HG03135 (cell line): ENCODE data around the gene CFAP69.
"Not testable (repeated sequence)": the region's sequence is repeated elsewhere in the genome, so short reads cannot be mapped to it uniquely, and the experiment has no call there.

Experiments
- ATAC-seq: cut with Tn5 transposase; IDR thresholded peaks from one replicate; pipeline ENCODE4 v1.9.1; 2021; ENCODE audit warnings: mild to moderate bottlenecking, moderate library complexity; ENCODE audit not compliant: unreplicated experiment

The CFAP69 gene

DNA sequence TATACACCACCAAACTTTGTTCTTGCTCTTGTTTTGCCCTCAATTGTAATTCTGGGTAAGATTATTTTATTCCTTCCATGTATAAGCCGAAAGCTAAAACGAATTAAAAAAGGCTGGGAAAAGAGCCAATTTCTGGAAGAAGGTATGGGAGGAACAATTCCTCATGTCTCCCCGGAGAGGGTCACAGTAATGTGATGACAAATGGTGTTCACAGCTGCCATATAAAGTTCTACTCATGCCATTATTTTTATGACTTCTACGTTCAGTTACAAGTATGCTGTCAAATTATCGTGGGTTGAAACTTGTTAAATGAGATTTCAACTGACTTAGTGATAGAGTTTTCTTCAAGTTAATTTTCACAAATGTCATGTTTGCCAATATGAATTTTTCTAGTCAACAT, 12.5 kb upstream of the CFAP69 start:
- ATAC-seq: no peak

DNA sequence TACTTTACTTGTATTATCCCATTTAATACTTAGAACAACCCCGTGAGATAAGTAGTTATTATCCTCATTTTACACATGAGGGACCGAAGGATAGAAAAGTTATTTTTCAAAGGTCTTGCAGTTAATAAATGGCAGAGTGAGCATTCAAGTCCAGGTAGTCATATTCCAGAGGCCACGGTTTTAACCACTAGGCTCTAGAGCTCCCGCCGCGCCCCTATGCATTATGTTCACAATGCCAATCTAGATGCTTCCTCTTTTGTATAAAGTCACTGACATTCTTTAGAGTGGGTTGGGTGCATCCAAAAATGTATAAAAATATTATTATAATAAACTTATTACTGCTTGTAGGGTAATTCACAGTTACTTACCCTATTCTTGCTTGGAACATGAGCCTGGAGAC, 11.4 kb upstream of the CFAP69 start:
- no peak for ATAC-seq

DNA sequence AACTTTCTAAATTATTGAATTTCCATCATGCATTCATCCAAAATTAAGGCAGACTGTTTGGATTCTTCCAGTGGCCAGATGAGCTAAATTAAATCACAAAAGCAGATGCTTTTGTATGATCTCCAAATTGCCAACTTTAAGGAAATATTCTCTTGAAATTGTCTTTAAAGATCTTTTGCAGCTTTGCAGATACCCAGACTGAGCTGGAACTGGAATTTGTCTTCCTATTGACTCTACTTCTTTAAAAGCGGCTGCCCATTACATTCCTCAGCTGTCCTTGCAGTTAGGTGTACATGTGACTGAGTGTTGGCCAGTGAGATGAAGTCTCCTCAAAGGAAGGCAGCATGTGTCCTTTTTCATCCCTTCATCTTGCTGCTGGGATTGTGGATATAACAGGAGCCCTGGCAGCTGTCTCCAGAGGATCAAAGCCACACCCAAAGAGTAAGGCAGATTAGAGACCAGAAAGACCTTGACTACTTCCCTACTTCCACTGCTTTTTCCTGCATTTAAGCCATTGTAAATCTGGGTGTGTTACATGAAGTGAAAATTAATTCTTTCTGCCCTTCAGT, 8.2 kb upstream of the CFAP69 start:
- no peak for ATAC-seq

DNA sequence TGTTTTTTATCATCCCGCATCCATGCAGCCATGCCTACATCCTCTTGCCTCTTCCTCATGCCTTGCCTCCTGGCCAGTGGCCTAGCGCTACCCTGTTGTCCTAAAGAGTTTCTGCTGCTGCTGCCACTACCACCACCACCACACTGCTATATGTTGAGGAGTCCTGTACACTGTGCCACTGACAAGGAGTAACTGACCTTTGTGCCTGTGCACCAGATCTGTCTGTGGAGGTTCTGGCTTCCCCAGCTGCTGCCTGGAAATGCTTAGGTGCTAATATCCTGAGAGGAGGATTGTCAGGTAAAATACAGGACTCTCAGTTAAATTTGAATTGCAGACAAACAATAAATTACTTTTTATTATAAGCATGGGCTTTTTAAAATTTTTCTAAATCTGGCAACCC, 7.0 kb upstream of the CFAP69 start:
- no peak for ATAC-seq

DNA sequence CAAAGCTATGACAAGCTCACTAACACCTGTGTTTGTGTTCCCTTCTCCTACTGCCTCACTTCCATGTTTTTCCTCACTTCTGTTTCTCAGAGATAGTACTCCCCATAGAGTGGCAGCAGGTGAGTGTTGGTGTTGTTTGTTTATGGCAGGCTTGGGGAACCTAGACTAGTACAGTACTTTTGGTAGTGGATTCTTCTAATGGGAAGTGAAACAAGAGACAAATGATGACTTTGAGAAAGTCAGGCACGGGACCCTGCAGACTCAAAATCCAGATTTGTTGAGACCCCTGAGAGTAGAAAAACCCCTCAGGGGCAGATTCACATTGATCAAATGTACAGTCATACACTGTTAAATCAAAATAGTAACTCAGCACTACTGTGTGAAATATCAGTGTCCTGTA, 6.4 kb upstream of the CFAP69 start:
- ATAC-seq: no peak

DNA sequence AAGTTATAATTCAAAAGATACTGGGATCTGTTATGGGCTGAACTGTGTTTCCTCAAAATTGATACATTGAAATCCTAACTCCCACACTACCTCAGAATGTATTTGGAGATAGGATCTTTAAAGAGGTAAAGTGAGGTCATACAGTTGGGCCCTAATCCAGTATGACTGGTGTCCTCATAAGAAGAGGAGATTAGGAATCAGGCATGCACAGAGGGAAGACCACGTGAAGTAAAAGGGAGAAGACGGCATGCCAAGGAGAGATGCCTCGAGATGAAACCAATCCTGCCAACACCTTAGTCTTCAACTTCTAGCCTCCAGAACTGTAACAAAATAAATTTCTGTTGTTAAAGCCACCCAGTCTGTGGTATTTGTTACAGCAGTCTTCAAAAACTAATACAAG, 5.9 kb upstream of the CFAP69 start:
- no peak for ATAC-seq

DNA sequence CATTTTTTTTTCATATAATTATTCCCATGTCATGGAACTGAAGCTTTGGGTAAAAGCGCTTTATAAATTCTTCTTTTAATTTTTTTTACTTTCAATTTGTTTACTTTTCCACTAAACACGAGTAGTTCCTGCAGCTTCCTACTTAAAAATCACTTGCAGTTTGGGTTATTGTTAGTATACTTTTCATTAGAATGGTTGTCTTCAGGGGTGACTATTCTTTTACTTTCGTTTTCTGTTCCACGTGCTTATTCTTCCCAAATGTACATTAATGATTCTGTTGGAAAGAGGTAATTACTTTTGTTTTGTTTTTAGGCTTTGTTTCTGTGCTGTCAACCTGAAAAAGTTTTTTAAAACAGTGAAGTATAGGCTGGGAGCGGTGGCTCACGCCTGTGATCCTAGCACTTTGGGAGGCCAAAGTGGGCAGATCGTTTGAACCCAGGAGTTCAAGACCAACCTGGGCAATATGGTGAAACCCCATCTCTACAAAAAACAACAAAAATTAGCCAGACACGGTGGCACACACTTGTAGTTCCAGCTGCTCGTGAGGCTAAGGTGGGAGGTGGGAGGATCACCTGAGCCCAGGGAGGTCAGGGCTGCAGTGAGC, 5.2 kb upstream of the CFAP69 start:
- ATAC-seq: no peak

DNA sequence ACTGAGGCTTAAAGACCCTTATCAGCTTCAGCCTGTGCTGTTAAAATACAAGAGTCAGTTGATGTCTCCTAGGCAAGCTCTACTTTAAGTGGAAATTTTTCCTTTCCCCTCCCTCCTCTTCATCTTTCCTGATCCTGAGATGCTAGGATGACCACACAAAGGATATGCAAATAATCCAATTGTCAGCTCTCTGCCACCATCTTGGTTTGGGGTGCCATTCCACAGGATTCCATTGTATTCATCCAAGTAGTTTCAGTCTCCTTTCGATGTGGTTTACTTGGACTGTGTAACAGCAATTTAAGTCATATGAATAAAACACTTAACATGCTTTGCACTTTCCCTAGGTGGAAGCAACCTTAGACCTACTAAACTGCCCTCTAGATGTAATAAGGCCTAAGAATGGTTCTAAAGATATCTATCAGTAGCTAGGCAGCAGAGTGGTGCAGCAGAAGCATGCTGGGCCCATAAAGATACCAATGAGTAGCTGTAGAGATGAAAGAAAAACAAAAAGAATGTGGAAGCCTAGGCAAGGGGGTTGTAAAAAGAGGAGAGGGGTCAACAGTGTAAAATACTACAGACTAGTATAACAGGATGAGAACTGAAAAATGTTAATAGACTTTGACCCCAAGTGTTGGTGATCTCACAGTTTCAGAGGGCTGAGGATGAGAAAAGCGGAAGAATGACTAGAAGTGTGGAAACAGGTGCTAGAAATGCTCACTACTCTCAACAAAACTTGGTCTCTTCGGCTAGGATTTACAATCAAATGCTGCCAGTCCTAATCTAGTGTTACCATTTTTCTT, 2.4 kb upstream of the CFAP69 start:
- ATAC-seq: no peak

DNA sequence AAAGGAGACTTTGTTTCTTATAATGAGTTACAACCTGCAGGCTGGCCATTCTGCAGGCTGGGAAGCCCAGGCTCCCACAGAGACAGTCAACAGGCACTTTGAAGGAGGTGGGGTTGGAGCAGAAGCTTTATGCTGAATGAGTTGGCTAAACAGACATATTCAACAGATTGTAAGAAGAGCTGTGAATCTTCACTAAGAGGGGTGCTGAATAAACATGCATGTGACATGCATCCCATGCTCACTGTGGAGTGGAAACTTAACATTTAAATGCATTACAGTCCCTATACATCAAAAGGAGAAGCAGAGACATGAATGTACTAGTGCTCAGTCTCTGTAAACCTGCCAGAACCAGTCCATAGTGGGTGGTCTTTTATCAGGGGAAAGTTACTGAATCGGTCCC, 1.4 kb upstream of the CFAP69 start:
- ATAC-seq: no peak

DNA sequence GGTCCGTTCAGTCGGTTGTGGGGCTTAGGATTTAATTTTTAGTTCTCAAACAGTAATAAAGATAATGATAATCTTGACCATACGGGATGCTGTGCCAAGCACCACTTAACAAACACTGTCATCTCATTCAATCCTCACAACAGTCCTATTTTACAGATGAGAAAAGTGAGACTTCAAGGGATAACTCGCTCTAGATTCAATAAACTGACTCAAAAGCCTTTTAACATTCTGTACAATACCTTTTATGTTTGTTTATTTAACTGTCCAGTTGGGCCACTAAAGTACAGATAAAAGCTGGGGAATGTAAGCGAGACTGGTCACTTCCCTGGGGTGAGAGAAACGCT, 437 bp upstream of the CFAP69 start:
- ATAC-seq: no peak

DNA sequence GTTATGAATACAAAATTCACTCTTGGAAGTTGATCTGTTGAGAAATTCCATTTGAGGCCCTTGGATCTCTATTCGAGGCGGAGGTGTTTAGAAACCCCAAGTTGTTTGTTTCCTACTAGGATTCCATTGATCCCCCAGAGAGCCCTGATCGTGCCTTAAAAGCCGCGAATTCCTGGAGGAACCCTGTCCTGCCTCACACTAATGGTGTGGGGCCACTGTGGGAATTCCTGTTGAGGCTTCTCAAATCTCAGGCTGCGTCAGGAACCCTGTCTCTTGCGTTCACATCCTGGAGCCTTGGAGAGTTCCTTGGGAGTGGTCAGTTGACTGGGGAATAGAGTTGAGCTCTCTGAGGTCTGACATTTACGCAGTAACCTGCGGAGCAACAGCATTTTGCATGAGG, 1.2 kb downstream of the CFAP69 start:
- no peak for ATAC-seq

DNA sequence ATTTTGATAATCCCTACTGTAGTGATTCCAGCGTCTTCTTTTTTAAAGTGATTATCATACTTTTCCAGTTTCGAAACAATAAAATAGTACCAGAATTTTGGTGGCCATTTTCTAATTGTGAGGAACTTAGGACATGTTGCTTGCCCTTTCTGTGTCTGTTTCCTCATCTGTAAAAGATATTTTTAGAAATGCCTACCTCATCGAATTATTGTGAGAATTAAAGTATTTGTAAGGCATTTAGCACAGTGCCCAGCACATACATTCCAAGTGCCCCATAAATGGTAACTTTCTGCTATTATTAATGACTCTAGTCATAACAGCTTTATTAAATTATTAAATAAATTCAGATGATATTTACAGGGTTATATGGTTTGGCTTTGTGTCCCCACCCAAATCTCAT, 3.7 kb downstream of the CFAP69 start:
- ATAC-seq: no peak

DNA sequence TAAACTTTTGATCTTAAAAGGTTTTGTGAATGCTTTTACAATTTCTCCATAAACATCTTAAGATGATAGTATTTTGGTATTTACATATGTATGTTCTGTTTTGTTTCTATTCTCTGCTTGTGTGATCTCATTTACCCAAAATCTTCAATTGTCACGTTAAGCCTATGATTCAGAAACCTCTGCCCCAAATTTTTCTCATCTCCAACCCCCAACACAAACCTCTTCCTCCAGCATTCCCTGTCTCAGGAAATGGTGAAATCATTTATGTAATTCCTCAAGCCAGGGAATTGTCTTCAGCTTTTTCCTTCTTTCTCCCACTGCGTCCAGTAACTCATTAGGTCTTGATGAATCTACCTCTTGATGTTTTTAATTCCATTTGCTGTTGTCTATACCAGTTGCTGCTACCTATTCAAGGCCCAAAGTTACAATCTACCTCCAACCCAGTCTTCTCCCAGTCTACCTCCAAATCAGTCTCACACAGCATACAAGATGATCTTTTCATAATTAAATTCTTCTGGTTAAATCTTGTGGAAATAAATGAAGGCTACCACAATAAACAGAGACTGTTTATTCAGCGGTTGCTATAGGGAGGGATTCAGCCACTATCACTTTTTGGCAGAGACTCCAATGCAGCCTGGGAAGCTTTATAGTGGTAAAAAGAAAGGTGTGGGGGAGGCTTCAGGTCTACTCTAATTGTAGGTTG, 5.8 kb downstream of the CFAP69 start:
- no peak for ATAC-seq

DNA sequence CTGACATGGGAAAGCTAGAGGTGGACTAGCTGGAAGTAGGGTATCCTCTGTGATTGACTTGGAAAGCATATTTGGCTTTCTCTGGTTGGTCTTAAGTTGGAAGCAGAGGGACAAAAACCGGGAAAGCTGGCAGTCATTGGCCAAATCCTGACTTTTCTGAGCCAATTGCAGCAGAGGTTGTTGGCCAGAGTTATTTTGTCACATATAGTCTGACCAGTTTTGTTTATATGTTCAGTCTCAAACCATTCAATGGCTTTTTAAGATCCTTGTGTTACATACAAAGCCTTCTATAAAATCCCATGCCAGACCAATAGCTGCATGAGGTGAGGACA, 6.3 kb downstream of the CFAP69 start:
- ATAC-seq: no peak

DNA sequence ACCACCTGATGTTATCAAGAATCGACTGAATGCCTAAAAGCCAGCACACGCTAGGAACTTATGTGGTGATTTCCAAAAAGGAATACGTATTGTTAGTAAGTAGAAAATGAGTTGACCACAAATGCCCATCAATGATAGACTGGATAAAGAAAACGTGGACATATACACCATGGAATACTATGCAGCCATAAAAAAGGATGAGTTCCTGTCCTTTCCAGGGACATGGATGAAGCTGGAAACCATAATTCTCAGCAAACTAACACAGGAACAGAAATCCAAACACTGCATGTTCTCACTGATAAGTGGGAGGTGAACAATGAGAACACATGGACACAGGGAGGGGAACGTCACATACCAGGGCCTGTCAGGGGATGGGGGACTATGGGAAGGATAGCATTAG, 11.0 kb downstream of the CFAP69 start:
- not testable (repeated sequence) for ATAC-seq

DNA sequence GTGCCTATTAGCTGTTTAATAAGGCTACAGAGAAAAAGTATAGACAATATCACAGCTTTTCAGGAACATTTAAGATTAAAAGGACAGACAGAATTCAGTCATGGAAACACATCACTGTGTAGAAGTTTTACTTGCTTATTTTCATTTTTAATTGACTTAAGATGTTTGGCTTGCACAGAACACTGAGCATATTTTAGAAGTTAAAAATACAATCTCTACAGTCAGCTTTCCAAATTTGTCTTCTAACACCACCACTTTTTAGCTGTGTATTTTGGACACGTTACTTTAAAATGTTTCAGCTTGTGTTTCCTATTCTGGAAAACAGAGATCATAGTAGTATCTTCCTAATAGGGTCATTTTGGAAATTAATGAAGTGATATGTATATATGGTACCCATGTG, 11.8 kb downstream of the CFAP69 start:
- no peak for ATAC-seq

DNA sequence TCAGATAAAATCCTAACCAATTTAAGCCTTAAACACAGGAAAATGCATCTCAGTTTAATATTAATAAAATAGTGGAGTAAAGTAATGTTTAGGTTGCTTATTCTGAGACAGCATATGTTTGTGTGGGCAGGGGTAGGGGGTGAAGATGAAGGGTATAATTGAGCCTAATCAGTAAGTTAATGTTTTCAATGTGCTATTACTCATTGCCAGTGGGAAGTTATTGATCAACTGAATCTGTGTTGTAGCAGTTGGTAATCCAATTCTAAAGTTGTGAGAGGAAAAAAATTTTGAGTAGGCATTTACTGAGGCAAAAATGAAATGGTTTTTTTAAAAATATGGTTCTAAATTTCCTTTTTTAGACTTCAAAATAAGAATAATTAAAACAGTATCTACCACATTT, 16.5 kb downstream of the CFAP69 start:
- no peak for ATAC-seq

DNA sequence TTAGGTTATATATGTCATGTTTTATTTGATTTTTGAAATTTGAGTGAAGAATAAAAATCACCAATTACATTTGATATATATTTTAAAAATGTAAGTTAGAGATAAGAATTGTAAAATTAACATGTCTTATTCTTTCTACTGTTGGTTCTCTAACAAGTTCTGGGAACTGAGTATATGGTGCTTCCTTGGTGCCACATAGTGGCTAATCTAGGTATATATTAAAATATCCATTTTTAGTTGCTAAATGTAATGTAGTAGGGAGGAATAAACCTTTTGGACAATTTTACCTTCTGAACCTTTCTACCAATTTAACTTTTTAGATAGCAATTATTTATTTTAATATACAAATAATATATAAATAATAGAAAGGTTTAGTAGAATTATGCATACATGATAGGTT, 17.5 kb downstream of the CFAP69 start:
- ATAC-seq: no peak

DNA sequence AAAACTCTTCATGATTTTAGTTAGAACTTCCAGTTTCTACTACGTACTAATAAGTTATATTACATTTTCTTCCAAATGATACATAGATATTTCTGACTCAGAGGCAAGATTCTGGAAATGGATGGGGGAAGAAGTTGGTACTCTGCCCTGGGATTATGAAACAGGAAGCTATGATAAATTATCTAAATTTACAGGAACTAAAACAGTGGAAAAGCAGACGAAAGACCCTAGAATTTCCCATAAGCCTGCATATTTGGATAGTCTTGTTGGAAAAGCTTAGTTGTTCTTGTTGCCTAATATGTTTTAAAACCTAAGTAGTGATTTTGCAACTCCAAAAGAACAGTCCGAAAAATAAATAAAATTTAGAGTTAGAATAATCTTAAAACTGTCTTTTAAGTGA, 21.8 kb downstream of the CFAP69 start:
- no peak for ATAC-seq

DNA sequence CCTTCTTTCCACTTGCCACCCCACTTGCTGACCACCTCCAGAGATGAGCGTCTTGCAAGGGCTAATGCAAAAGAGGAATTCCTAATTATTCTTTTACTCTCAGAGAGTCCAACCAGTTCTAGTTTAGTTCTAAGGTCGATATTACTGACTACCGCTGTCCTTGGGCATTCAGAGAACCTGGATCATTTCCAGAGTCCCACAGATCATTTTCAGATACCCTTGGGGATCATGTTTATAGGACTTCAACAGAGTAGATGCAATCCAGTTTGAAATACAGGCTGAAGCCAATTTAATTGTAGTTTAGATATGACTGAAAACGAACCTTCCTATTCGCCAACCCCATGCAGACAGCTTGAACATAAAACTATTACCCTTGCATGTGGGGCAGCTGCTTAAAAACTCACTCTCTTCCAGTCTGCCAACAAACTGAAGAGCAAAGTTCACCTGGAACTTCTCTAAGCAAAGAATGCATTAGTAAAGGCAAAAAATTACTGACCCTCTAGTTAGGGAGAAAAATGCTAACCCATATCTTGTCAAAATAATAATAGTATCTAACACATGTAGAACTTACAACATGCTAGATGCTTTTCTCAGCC, 22.4 kb downstream of the CFAP69 start:
- ATAC-seq: no peak

DNA sequence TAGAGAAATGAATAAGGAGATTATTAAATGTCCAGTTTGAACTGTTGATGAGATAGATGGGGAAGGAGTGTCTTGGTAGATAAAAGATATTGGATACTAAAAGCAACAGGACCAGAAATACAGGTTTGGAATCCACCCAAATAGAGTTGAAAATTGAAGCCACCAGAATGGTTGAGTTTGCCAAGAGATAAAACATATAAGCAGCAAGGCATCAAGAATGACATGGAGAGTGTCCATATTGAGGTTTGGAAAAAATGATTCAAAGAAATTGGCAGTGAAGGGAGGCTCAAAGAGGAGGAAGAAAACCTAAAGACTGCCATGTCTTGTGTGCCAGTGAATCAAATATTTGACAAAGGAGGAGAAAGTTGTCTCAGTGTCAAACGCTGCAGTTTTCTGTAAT, 24.2 kb downstream of the CFAP69 start:
- no peak for ATAC-seq
